Dedifferentiated amniotic fluid mesenchymal stem cell (primary cell): Measurements from ENCODE around the gene TEPSIN.
A peak's percentile ranks its signal among the peaks of the same experiment; 100 is the strongest.

Experiments used
- DNase-seq: peaks from one replicate; pipeline ENCODE4 v3.0.0-alpha.2; 2016; ENCODE audit errors: extremely low spot score

Gene TEPSIN

DNA sequence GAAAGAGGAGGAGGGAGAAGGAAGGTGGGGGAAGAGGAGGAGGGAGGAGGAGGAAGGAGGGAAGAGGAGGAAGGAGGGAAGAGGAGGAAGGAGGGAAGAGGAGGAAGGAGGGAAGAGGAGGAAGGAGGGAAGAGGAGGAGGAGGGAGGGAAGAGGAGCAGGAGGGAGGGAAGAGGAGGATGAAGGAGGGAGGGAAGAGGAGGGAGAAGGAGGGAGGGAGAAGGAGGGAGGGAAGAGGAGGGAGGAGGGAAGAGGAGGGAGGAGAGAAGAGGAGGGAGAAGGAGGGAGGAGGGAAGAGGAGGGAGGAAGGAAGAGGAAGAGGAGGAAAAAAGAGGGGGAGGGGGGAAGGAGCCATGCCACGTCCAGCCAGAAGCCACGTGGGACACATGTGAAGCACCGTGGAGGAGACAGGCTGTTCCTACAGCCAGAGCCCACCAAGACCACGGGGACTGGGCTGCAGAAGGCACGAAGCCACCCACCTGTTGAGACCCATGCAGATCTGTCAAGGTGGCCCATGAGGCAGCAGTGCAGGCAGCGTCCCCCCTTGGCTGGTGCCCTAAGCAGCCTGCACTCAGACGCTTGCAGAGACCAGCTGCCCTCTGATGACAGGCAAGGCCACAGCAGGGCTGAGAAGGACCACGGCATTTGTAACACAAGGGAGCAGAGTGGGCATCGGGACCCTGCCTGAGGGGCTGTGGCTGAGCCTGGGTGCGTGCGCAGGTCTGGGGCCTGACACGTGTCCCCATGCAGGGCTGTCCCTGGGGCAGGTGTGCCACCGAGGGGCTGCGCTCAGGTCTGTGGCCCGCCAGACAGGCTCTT, 10.6 kb upstream of the TEPSIN start:
- peak; percentile 19 for DNase-seq

DNA sequence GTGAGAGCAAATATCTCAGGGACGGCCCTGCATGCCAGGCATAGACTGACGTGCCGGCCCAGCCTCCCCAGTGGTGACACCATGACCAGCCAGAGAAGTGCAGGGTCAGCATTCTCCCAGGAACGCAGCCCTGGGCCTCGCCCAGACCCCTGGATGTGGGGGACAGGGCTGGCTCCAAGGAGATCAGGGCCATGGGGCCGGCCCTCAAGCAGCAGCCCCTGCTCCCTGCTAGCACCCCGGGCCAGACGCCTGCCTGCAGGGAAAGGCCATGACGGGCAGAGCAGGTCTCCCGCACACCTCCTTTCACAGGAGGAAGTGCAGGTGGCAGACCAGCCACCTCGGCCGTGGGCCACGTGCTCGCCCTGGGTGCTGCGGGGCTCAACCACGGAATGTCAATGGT, 9.8 kb upstream of the TEPSIN start:
- no peak for DNase-seq

DNA sequence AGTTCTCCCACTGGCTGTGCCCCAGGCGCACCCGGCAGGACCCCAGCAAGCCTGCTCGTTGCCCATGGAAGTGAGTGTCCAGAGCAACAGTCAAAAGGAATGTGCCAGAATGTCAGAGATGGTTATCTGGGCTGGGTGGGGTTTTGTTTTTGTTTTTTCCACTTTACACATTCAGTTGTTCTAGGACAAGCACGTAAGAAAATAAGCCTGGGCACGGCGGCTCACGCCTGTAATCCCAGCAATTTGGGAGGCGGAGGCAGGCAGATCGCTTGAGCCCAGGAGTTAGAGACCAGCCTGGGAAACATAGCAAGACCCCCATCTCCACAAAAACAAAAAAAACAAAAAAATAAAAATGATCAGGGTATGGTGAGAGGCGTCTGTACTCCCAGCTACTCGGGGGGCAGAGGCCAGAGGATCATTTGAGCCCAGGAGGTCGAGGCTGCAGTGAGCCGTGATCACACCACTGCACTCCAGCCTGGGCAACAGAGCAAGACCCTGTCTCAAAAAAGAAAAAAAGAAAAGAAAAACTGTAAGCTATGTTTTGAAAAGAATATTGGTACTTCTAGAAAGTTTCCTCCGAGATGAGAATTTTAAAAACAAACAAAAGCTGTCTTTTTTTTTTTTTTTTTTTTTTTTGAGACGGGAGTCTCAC, 8.6 kb upstream of the TEPSIN start:
- no peak for DNase-seq

DNA sequence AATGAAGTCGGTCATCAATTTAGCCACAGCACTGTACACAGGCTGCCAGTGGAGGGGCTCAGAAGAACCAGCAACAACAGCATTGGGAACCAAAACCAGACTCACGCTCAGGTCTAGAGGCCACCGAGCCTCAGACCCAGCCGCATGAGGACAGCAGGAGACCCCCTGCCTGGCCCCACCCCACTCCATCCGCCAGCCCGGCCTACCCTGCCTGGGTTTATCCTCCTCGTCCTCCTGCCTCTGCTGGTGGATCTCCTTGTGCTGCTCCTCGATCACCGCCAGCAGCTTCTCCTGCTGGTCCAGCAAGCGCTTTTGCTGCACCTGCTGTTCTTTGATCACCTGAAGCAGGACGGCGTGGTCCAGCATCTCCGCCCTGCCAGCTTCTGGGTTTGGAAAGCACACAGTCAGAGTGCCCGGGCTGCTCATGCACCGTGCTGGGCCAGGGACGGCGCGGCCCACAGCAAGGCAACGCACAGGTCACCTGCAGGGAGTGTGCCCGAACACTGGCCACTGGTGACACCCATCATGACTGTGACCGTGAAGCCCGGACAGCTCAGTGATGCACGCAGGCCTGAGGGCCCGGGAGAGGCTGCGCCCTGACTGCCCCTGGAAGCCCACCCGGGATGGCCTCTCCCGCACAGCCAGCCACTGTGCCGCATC, 8.0 kb upstream of the TEPSIN start:
- DNase-seq, result no peak

DNA sequence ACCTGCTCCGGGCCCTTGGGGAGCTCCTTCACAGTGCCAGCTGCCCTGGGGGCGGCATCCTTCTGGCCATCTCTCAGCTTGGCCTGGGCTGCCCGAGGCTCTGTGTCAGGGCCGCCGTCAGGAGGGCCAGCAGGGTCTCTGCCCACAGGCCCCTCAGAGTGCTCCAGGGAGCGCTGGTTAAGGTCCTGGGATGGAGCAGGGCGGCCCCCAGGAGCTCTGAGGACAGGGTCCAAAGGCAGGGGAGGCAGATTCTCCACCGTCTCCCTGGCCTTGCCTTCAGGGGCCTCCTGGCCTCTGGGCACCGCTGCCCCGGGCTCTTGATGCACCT, 7.5 kb upstream of the TEPSIN start:
- DNase-seq, result no peak

DNA sequence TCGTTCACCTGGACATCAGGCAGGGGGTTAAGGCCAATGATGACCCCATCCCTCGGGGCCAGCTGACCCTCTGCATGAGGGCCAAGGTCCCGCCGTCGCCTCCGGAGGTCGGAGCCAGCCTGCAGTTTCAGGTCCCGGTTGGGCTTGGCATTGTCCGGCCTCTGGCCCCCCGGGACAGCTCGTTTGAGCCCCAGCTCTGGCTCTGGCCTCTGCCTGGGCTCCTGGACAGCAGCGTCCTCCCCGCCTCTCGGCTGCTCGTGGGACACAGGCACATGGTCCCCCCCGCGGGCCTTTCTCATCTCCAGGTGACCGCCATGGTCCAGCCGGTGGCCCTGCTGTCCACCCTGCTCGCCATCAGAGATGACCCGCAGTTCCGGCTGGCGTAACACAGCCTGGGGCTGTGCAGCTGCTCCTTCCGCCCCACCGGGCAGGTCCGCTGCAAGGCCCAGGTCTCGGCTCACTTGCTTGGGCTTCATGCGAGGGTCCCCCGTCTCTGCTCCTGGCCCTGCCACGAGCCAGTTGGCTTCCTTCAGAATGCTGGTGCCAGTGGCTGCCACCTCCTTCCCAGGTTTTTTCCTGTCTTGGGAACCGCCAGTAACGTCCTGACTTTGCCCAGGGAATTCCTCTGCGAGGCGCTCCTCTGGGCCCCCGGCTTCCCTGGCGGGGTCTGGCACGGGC, 6.9 kb upstream of the TEPSIN start:
- no peak for DNase-seq

DNA sequence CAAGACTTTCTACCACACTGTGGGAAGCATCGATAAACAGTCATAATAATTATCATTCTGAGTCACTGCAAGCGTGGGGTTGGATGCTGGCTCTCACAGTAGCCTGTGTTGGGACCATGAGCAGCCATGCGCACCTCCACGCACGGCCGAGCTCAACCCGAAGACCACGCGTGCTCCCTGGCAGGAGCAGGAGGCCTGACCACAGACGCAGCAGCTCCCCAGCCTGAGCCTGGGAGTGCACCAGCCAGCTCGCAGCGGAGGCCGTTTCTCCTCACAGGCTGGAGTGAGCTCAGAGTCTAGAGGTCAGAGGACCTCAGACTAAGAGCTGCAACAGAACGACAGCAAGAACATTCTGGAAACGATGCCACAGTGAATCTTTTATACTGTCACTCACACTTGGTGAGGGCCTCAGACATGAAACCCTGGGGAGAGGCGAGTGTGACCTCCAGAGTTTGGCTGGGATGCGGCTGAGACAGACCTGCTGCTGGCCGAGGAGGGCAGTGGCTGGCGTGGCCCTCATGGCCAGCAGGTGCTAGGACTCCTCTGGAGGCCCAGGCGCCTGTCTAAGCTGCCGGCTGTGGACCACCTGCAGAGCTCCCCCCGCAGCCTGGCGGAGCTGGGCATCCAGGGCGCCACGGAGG, 6.3 kb upstream of the TEPSIN start:
- no peak for DNase-seq

DNA sequence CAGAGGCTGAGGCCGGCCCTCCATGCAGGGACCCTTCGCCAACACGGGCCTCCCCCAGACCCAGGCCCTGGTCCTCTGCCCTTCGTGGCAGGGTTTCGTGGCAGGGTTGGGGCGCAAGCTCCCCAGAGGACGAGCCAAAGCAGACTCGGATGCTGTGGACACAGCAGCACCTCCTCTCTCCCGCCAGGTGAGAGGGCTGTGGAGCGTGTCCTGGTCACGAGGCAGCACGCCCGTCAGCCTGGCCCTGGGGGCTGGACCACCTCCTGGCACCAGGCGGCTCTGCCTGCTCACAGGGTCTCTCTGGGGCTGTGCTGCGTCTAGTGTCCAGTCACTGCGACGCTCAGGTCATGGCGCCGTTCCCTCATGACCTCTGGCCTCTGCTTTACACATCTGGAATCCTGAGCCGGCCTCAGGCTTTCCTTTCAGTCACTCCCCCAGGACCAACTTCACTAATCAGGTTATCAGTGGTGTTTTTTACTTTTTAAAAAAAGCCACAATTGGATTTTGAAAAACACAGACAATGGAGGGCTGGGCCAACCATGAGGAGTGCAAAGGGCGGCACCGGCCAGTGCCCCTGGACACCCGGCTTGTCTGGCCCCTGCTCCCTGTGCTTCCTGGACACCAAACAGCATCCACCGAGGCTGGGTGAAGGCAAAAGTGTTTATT, 5.6 kb upstream of the TEPSIN start:
- DNase-seq, result no peak

DNA sequence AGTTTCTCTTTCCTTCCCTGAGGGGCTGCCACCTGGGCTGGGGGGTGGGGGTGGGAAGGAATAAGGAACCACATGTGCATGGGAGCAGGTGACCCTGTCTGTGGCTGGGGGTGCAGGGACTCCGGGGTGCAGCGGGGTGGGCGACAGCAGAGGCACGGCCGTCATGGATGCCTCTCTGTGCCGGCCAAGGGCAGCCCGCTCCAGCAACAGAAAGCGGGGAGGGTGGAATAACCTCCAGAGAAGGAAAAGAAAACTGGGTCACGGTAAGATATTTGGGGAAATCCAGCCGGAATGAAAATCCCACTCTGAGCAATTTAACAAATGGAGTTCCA, 4.4 kb upstream of the TEPSIN start:
- DNase-seq, result no peak

DNA sequence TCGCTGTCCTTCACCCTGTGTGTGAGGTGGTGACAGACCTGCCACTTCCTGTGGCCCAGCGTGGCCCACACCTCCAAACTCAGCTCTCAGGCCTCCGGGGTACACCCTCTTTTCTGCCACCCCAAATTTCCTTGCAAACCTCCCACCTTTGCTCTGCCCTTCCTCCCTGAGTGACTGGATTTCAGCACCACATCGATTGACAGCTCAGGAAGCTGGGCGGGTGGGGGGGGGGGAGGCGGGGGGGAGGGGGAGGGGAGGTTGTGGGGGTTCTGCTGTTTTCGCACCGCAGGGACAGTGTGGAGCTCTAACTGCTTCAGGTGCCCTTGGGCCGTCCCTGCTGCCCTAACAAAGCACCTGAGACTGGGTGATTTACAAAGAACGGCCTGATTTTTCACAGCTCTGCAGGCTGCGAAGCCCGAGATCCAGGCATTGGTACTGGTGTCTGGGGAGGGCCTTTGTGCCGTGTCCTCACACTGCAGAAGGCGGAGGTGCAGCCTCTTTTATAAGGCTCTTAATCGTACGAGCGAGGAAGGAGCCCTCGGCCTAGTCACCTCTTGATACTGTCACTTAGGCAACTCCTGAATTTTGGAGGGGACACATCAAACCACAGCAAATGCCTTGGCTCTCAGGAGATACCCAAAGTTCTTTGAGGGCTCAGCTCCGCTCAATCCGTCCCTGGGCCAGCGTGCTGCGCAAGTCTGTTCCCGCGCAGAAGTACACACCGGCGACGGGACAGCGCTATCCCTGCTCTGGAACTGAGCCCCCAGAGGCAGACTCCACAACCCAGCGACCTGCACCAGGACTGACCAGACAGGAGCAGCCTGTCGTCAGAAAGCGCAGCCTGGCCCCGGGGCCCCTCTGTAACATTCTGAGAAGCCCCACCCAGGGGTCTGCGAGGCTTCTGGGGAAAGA, 3.8 kb upstream of the TEPSIN start:
- DNase-seq, result no peak

DNA sequence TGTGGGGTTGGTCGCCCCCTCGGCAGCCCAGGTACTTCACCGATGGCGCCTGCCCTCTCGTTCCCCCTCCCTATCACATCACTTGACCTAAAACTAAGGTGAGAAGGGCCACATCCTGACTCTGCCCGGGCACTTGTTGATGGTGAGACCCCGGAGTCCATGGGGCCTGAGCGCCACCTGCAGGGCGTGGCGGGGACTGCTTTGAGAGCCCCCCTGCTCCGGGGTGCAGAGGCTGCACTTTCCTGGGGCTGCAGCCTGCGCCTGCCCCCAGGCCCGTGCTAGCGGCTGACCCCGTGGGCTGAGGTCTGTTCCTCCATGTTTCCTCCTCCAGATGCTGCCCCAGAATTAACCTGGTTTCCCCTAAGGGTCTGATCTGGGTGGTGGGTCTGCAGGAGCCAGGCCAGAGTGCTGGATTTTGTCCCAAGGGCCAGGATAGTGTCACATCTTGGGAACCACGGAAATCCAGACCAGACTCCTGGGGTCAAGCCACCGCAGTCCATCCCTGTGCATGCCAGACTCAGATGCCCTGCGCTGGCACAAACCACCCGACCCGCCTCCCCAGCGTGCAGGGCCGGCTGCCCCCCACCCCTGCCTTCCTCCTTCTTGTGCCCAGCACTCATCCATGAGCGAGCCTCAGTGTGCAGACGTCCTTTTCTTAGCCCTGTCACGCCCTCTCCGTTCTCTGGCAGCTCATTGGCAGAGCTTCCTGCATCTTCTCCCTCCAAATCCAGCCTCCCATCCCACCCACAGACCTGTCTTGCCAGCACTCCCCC, 3.0 kb upstream of the TEPSIN start:
- DNase-seq, result no peak

DNA sequence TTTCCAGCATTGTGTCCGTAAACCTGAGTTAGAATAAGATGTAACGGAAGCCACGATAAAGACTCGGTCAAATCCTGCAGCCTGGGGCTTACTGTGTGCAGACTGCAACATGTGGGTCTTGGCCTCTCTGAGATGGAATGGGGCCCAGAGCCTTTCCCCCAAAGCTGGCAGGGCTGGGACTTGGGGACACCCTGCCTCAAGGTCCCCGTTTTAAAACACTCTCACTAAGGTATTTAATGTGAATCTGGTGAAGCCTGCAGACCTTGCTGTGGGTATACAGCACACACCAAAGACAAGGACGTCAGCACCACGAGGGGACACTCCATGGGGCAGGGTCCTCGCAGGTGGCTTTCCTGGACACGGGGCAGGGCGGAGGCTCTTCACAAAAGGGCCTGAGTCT, 2.3 kb upstream of the TEPSIN start:
- DNase-seq, result no peak

DNA sequence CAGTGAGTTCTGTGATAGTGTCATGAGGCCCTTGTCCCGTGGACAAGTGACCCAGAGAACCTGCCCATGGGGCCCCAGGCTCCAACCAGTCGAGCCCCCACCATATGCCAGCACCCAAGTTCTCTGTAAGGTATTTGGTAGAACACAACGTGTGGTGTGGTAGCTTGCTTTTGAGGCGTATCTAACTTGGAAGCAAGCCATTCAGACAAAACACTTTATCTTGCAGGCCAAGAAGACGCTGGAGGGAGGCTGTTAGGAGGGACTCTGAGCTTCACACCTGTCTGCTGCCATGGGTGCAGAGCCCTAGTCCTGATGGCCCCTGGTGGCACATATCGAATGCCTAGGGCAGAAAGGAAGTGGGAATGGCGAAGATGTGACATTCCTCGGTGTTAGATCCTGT, 1.9 kb upstream of the TEPSIN start:
- no peak for DNase-seq

DNA sequence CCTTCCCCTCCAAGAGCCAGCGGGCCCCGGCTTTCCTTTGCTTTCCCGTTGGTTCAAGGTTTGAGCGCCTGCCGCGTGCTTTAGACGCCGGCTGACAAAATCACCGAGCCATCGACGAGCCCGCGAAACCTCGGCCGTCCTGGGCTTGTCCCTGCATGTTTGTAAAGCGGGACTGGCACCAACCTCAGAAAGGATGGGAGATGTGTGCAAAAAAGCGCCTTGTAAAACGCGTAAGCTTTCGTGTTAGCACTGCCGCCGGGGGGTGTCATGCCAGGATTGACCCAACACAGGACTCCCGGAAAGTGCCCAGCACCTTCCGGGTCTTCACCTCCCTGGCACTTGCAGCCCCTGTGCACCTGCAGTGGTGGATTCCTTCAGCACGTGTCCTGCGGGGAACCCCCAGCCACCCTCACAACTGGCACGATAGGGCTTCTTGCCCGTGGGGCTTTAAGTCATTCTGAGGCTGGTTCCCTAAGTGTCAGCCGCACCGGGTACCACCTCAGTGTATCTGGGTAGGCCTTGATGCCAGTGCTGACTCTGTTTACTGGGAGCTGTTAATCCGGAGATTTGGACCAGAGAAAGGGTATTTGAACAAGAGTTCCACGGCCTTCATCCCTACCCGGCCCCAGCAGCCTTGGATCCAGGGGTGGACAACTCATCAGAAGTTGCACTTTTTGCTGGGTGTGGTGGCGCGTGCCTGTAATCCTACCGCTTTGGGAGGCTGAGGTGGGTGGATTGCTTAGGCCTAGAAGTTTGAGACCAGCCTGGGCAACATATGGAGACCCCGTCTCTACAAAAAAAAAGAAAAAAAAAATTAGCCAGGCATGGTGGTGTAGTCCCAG, 1.1 kb upstream of the TEPSIN start:
- DNase-seq, result no peak

DNA sequence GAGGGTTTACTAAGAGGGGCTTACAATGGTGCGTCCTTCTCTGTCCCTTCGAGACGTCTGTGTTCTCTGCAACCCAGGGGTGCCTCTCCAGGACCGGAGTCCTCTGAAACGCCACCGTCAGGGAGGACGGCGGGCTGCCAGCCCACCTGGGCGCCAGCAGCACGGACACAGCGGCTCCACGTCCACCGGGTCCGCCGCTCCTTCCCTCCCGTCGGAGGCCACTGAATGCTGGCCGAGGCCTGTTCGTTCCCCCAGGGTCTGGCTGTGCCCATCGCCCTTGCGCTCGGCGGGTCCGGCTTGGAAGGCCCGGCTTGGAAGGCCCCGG, 403 bp downstream of the TEPSIN start:
- no peak for DNase-seq

DNA sequence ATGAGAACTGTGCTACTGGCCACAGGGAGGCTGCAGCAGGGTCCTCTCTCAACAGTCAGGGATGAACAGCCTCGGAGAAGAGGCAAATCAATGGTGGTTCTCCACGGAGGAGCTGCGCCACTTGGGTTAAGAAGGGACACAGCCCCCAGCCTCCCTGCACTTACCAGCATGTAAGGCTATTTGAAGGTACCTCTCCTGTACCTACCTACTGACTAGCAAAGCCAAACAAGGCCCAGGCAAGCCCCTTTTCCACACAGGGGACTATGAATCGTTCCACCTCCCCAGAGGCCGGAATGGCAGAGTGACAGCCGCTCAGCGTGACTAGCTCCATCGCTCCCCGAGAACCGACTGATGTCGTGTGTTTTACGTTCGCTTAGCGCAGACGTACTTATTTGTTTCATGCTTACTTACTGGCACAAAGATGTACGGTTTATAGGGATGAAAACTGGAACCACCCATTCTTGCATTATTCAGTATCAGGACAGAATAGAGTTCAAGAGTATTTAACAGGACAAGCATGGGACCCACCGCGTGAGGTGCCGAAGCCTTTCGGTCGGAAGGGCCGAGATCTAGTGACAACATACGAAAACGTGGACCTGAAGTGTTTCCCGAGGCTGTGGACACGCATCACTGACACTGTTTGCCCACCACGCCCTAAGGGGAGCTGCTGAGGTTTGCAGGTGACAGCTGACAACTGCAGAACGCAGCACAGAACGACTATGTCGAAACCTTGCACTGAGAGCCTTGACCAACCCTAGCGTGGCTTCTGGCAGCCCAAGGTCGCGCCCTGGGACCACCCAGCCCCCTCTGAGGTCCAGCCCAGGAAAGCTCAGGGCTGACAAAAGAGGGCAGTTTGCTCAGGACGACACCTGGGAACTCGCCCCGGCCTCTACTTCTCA, 1.0 kb downstream of the TEPSIN start:
- DNase-seq, result no peak

DNA sequence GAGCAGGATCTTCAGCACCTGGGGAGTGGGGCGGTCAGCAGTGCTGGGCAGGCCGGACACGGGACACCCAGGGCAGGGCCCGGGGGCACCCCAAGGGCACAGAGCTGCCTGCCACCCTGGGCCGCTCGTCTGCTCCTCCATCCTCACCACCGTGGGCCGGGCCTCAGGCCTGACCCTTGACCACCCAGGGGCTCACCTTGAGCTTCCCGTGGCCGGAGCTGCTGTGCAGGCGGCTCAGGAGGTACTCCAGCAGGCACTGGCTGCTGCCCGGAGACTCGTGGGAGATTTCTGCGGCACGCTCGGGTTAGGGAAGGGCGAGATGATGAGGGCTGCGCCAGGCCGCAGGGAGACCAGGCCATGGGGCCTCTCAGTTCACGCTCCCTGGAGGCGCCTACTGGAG, 2.1 kb downstream of the TEPSIN start:
- no peak for DNase-seq
